ENCODE results near the gene SSB.
"Not testable (repeated sequence)": the region's sequence is repeated elsewhere in the genome, so short reads cannot be mapped to it uniquely, and the experiment has no call there.

Gene SSB

DNA sequence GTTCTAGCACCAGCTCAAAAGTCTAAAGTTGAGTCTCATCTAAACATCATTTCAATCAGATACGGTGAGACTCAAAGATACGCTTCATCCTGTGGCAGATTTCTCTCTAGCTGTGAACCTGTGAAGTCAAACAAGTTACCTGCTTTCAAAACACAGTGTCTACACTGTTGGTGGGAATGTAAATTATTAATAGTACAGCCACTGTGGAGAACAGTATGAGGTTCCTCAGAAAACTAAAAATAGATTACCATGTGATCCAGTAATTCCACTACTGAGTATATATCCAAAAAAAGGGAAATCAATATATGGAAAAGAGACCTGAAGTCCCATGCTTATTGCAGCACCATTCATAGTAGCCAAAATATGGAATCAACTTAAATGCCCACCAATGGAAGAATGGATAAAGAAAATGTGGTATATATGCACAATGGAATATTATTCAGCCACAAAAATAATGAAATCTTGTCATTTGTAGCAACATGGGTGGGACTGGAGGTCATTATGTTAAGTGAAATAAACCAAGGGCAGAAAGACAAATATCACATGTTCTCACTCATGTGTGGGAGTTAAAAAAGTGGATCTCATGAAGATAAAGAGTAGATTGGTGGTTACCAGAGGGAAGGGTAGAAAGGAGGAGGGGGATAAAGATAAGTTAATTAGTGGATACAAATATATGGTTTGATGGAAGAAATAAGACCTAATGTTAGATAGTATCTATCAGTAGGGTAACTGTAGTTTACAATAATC lies 40.2 kb downstream of the SSB start:
- DNase-seq: no peak

DNA sequence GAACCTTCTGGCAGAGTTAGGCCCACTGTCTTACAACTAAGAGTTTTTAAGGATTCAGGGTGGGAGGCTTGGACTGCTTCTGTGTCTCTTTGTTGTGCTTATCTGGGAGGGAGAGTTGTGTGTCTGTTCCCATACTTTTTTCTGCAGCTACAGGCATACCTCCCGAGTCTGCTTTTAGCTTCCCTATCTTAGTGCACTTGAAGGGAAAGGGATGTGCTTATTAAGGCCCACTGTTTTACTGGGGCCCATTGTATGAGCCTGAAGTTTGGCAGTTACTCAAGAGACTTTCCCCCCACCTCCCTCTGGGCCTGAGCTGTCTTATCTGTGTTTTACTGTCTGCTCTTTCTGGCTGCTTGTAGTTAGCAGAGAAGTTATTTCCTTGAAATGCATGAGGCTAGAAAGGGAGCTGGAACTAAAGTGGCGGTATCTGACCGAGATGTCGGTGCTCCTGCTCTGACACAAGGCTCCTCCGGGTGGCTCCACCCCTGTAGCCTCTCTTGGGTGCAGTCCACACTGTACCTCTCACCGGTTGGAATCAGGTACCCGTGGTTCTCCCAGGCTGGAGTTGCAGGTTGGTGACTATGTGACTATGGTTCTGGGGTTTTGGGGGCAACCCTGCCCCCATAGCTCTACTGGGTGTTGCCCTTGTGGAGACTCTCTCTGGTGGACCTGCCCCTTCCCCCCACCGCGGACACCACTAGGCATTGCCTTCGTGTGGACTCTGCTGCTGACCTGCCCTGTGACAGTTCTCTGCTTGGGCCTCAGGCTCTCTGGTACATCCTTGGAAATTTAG lies 41.5 kb downstream of the SSB start:
- no peak for DNase-seq

DNA sequence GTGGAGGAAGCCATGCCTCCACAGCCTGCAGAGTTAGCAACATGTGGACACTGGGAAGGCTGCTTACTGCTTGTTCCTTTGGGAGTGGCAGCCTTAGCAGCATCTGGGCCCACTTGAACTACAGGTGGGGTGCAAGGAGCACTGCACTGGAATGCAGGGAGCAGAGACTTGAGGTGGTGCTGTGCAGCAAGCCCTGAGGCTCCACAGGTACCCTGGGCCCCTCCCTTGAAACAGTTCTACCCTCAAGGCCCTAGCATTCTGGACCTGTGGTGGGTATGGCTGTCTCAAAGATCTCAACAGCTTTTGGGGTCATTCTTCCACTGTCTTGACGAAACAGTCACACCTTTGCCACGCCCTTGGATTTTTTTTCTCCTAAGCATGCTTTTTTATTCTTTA lies 42.1 kb downstream of the SSB start:
- DNase-seq: no peak

GRCh38 chr2:169841625-169842024 lies 43.0 kb downstream of the SSB start:
- not testable (repeated sequence) for DNase-seq

GRCh38 chr2:169845016-169845415 lies 46.3 kb downstream of the SSB start:
- DNase-seq: no peak

- DNase-seq: not testable (repeated sequence)
Measured at GRCh38 chr2:169848959-169849693, 50.5 kb downstream of the SSB start.

- DNase-seq: no peak
Measured at GRCh38 chr2:169849710-169850109, 51.0 kb downstream of the SSB start.

DNA sequence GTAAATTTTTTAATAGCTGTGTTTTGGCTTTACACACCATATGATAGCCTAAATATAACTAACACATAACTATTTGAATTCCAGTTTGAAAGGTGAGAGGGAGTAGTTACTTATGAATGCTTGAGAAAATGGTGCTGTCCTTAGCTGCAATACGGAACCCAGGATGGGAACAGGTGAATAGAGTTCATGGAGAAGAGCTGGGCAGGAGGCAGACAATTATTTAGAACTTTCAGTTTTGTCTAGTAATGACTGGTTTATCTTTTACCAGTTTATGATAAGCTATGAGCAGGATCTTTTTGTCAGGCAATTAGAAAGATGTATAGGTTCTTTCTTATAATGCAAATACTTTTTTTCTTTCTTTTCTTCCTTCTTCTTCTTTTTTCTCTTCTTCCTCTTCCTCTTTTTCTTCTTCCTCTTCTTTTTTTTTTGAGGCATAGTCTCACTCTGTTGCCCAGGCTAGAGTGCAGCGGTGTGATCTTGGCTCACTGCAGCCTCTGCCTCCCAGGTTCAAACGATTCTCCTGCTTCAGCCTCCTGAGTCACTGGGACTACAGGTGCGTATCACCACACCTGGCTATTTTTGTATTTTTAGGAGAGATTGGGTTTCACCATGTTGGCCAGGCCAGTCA lies 54.5 kb downstream of the SSB start:
- DNase-seq: no peak

DNA sequence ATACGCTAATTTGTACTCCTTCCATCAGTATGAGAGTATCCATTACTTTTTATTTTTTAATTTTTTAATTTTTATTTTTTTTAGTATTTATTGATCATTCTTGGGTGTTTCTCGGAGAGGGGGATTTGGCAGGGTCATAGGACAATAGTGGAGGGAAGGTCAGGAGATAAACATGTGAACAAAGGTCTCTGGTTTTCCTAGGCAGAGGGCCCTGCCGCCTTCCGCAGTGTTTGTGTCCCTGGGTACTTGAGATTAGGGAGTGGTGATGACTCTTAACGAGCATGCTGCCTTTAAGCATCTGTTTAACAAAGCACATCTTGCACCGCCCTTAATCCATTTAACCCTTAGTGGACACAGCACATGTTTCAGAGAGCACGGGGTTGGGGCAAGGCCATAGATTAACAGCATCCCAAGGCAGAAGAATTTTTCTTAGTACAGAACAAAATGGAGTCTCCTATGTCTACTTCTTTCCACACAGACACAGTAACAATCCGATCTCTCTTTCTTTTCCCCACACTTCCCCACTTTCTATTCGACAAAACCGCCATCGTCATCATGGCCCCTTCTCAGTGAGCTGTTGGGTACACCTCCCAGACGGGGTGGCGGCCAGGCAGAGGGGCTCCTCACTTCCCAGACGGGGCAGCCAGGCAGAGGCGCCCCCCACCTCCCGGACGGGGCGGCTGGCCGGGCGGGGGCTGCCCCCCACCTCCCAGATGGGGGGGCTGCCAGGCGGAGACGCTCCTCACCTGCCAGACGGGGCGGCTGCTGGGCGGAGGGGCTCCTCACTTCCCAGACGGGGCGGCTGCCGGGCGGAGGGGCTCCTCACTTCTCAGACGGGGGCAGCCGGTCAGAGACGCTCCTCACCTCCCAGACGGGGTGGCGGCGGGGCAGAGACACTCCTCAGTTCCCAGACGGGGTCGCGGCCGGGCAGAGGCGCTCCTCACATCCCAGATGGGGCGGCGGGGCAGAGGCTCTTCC lies 56.9 kb downstream of the SSB start:
- DNase-seq: not testable (repeated sequence)

DNA sequence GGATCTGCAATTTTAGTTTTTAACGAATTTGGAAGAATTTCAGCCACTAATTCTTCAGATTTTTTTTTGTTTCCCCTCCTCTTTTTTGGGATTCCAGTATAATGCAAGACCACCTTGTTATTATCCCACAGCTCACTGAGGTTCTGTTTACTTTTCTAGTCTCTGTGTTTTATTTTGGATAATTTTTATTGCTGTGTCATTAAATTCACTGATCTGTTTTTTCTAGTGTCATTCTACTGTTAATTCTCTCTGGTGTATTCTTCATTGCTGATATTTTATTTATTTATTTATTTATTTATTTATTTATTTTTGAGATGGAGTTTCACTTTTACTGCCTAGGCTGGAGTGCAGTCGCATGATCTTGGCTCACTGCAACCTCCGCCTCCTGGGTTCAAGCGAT lies 60.8 kb downstream of the SSB start:
- DNase-seq: no peak

DNA sequence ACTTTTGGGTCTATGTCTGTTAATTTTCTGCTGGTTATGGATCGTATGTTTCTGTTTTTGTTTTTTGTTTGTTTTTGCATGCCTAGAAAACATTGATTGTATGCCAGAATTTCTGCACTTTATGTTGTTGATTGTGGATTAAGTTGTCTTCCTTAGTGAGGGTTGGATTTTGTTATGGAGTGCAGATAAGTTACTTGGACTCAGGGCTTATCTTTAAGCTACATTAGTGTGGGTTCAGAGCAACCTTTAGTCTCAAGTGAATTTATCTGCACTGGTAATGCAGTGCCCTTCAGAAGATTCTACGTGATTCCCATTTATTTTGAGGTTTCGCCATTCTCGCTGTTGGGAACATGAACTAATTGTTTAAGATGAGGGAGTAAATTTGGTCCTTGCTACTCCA lies 61.5 kb downstream of the SSB start:
- no peak for DNase-seq
